Right lung (tissue), 5 donors: Measurements from ENCODE around the gene RFX8. TPM values are rescaled to one million over a fixed set of nuclear protein-coding genes. Genes with fewer than 3 reads are reported as not detected.
A peak's percentile ranks its signal among the peaks of the same experiment; 100 is the strongest.
"Not testable (repeated sequence)": the region's sequence is repeated elsewhere in the genome, so short reads cannot be mapped to it uniquely, and the experiment has no call there.

Experiments
- DNase-seq, 2 donors: peaks; one replicate each; pipeline ENCODE4 v3.0.0-alpha.2; 2013
- polyA plus RNA-seq, 5 donors: library from polyadenylated mRNA; unstranded; fragments of 120-200 nt; gene quantifications; one replicate each; pipeline versions ENCODE4 v1.2.1 to v1.2.3, GENCODE V29; 2013; ENCODE audit warnings: inconsistent platforms in 1 of 5, low replicate concordance in 1 of 5; ENCODE audit not compliant: insufficient read length in 5 of 5, insufficient read depth in 1 of 5

The RFX8 gene
- polyA plus RNA-seq, 5 donors, result 0.91 to 1.1 (median 0.94) TPM

- DNase-seq, result no peak
These were observed 12.1 kb upstream of the RFX8 start for GRCh38 chr2:101486994-101487393.

- no peak for DNase-seq
These were observed 11.4 kb upstream of the RFX8 start for GRCh38 chr2:101486258-101486701.

- DNase-seq, result no peak
These were observed 10.9 kb upstream of the RFX8 start for GRCh38 chr2:101485856-101486255.

GRCh38 chr2:101480764-101481163, 5.9 kb upstream of the RFX8 start:
- DNase-seq, result no peak

GRCh38 chr2:101479810-101480209, 4.9 kb upstream of the RFX8 start:
- no peak for DNase-seq

GRCh38 chr2:101479328-101479727, 4.4 kb upstream of the RFX8 start:
- no peak for DNase-seq

GRCh38 chr2:101478181-101479001, 3.5 kb upstream of the RFX8 start:
- DNase-seq, result no peak

GRCh38 chr2:101477556-101477955, 2.6 kb upstream of the RFX8 start:
- no peak for DNase-seq

GRCh38 chr2:101476605-101477208, 1.8 kb upstream of the RFX8 start:
- DNase-seq, result no peak

- DNase-seq, result peak; percentile 52 to 58
These were observed 806 bp downstream of the RFX8 start for GRCh38 chr2:101473911-101474701.

GRCh38 chr2:101473591-101473910, 1.4 kb downstream of the RFX8 start:
- peak in 1 of 2 donors; percentile 33 for DNase-seq

GRCh38 chr2:101469863-101470262, 5.0 kb downstream of the RFX8 start:
- DNase-seq, result no peak

- no peak for DNase-seq
These were observed 7.6 kb downstream of the RFX8 start for GRCh38 chr2:101467306-101467705.

- no peak for DNase-seq
These were observed 8.5 kb downstream of the RFX8 start for GRCh38 chr2:101466426-101466825.

GRCh38 chr2:101464841-101465240, 10.1 kb downstream of the RFX8 start:
- DNase-seq, result no peak

GRCh38 chr2:101463911-101464641, 10.8 kb downstream of the RFX8 start:
- no peak for DNase-seq

GRCh38 chr2:101463421-101463820, 11.5 kb downstream of the RFX8 start:
- DNase-seq, result no peak

GRCh38 chr2:101461381-101461780, 13.5 kb downstream of the RFX8 start:
- no peak for DNase-seq

GRCh38 chr2:101454408-101454807, 20.5 kb downstream of the RFX8 start:
- not testable (repeated sequence) for DNase-seq

GRCh38 chr2:101450965-101451364, 23.9 kb downstream of the RFX8 start:
- no peak for DNase-seq

- DNase-seq, result no peak
These were observed 28.0 kb downstream of the RFX8 start for GRCh38 chr2:101446869-101447268.

- no peak for DNase-seq
These were observed 32.2 kb downstream of the RFX8 start for GRCh38 chr2:101442667-101443061.
